Glomerular endothelial cell (primary cell): ENCODE measurements around the gene PPP2R1A. TPM values are rescaled to one million over a fixed set of nuclear protein-coding genes. Genes with fewer than 3 reads are reported as not detected.

Experiments
- DNase-seq: peaks from one replicate; pipeline ENCODE4 v3.0.0-alpha.2; 2011; ENCODE audit warnings: low read depth, low spot score; ENCODE audit errors: extremely low read depth
- total RNA-seq: library from RNA; depleted of rRNA; stranded (reverse); fragments of >200 nt; gene quantifications from 2 replicates; pipeline ENCODE4 v1.2.3, GENCODE V29; 2015

PPP2R1A gene
- 322 and 337 TPM in 2 replicates for total RNA-seq

GRCh38 chr19:52189735-52190486 lies at the start of gene PPP2R1A:
PPP2R1A (plus strand) TSS chr19:52190052; CDS start chr19:52190097, 45 bp downstream.
- peak; percentile 100 for DNase-seq

- DNase-seq = no peak
These were observed 48.6 kb upstream of the PPP2R1A start for GRCh38 chr19:52141203-52141602.

DNA sequence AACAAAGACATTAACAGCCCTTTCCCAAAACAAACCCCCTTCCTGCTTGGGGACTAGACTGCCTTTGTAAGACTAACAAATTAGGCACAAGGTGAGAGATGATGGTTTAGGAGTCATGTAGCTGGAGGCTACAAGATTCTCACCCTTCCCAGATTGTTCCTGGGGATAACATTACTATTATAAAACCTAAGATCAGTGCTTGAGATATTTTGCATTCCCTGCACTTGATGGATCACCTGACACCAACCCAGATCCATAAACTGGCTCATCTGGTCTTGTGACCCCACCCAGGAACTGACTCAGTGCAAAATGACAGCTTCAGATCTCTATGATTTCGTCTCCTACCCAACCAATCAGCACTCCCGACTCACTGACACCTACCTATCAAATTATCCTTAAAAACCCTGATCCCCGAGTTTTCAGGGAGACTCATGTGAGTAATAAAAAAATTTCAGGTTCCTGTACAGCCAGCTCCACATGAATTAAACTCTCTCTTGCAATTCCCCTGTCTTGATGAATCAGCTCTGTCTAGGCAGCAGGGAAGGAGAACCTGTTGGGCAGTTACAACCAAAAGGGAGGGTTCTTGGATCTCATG lies 47.8 kb upstream of the PPP2R1A start:
- no peak for DNase-seq

DNA sequence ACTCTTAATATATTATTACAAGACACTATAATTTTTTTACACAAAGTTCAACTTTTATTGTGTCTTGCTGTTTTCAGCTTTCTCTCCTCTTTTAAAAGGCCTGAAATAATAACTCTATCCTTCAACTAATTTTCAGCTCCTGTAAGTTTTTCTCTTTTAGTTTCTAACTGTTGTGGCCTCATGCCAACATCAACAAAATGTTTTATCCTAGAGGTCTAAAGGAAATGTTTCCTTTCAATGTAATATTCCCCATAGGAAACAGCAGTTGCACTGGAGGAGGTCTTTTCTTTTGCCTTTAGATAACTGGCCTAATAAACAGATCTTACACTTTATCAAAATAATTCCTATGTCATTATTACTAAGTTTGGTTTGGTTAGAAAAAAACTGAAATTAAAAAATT lies 41.6 kb upstream of the PPP2R1A start:
- DNase-seq = no peak

- no peak for DNase-seq
These were observed 34.1 kb upstream of the PPP2R1A start for GRCh38 chr19:52155596-52156359.

DNA sequence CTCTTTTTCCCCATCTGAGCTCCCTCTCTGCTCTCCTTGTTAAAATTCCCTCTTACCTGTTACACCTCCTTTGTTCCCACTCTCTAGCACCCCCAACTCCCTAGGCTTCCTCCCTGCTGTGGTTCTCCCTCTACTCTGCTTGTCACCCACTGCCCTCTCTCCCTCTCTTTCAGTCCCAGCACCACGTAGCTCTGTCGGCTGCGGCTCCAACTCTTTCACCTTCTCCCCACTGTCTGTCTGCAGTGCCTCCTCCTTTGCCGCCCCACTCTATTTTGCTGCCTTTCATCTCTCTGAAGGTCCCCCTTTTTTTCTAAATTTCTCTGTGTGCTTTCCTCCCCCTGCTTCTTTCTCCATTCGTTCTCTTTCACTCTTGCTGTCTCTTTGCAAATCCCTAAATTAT lies 19.5 kb upstream of the PPP2R1A start:
- DNase-seq = no peak

- no peak for DNase-seq
These were observed 19.0 kb upstream of the PPP2R1A start for GRCh38 chr19:52170863-52171320.

GRCh38 chr19:52171321-52172169 lies 18.3 kb upstream of the PPP2R1A start, which contains the start of gene ZNF836:
ZNF836 (minus strand) TSS chr19:52171621; CDS start chr19:52168072, 3,549 bp downstream.
- DNase-seq = no peak

GRCh38 chr19:52172347-52172746 lies 17.5 kb upstream of the PPP2R1A start:
- no peak for DNase-seq

- DNase-seq = no peak
These were observed 13.3 kb upstream of the PPP2R1A start for GRCh38 chr19:52176574-52176973.

- DNase-seq = no peak
These were observed 2.4 kb upstream of the PPP2R1A start for GRCh38 chr19:52187407-52187806.

GRCh38 chr19:52188822-52189734 lies 774 bp upstream of the PPP2R1A start:
- no peak for DNase-seq

DNA sequence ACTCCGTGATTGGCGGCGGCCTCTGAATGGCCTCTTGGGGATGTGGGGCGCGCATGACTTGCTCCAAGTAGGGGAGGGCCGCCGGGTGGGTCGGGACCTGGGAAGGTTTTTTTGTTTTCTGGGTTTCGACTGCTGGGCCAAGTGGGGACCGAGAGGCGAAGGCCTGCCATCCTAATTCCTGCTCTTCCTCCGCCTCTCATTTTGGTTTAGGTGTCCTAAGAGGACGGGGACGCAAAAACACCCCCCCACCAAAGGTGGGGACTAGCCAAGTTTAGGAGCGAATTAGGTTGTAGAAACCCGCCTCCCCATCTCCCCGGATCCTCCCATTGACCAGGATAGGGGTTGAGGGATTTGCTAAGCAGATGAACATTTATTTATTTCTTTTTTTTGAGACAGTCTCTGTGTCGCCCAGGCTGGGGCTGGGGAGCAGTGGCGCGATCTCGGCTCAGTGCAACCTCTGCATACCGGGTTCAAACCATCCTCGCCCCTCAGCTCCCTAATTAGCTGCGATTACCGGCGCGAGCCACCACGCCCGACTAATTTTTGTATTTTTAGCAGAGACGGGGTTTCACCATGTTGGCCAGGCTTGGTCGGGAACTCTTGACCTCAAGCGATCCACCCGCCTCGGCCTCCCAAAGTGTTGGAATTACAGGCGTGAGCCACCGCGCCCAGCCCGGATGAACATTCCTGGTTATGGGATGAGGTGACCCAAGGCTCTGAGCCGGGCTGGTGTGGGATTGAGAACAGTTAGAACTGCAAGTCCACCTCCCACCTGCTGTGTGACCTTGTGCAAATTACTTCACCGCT lies 838 bp downstream of the PPP2R1A start:
- DNase-seq = no peak

- no peak for DNase-seq
These were observed 1.5 kb downstream of the PPP2R1A start for GRCh38 chr19:52191389-52191788.

- DNase-seq = no peak
These were observed 2.1 kb downstream of the PPP2R1A start for GRCh38 chr19:52191951-52192350.

DNA sequence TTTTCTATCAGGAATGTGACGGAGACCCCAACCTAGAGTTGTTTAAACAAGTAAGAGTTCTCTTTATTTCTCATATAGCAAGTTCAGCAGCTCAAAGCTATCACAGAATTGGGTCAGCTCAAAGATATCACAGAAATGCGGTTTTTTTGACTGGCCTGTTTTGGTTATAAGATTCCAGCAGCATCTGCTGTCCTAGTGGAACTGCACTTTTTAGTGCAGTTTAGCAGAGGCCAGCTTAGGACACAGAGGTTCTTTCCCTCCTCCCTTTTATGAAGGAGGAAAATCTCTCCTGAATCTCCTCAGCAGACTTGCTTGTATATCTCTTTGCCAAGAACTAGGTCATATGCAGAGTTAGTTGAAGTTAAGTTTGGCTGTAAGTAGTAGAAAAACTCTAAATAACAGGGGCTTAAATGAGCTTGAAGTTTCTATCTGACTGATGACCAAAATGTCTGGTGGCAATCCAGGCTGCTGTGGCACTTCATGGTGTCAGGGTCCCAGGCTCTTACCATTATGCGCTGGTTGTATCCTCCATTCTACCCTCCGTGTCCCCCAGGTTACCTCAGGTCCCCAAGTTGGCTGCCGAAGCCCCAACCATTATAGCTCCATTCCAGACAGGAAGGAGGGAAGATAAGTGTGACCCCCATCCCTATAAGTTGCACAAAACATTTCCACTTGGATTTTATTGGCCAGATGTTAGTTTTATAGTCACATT lies 6.6 kb downstream of the PPP2R1A start:
- DNase-seq = no peak

GRCh38 chr19:52197964-52198363 lies 8.1 kb downstream of the PPP2R1A start:
- DNase-seq = no peak

DNA sequence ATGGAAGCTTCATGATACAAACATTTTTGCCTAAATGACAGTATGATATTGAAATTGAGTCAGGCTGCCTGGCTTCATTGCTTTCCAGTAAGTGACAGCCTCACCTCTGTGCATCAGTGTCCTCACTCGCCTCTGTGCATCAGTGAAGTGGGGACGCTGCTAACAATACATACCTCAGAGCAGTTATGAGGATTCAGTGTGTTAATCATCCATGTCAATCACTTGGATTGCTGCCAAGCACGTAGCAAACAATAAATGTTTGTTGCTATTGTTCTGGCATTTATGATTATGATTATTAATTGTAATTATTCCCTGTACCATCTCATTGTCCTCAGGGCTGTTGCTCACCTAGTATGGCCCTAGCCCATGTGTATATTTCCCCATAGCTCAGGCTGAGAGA lies 8.8 kb downstream of the PPP2R1A start:
- DNase-seq = no peak
